Gastroesophageal sphincter (tissue), 3 donors: Measurements from ENCODE around the gene SCN8A.

ENCODE experiments used
- CTCF ChIP-seq, 4 experiments: fragments of 200-600 bp in 2 of 4; fragments of 450-650 bp in 2 of 4; sonication (generic) in 1 of 4; IDR thresholded peaks; one replicate each; pipeline ENCODE4 v1.5.1; 2017 to 2019; ENCODE audit warnings: antibody characterized with exemption in 4 of 4, mild to moderate bottlenecking in 2 of 4, moderate library complexity in 2 of 4
- EP300 ChIP-seq: sonication (generic); formaldehyde crosslinking; IDR thresholded peaks from one replicate; pipeline ENCODE4 v1.6.1; 2017; ENCODE audit warnings: antibody characterized with exemption, mild to moderate bottlenecking
- POLR2A ChIP-seq, 2 donors: fragments of 450-650 bp; IDR thresholded peaks; one replicate each; pipeline ENCODE4 v1.6.1; 2017; ENCODE audit warnings: antibody characterized with exemption in 2 of 2, mild to moderate bottlenecking in 2 of 2, moderate library complexity in 1 of 2
- POLR2AphosphoS5 ChIP-seq: sonication (generic); formaldehyde crosslinking; IDR thresholded peaks from one replicate; pipeline ENCODE4 v1.6.1; 2017; ENCODE audit warnings: antibody characterized with exemption

GRCh38 chr12:51653431-51653830, 62.4 kb downstream of the SCN8A start:
- TF ChIP-seq POLR2A (IDR thresholded peaks at IDR 0.05), result no peak
- TF ChIP-seq CTCF (IDR thresholded peaks at IDR 0.05), result no peak
- no peak for TF ChIP-seq EP300
- no peak for TF ChIP-seq POLR2AphosphoS5
